GM12878 (cell line): ENCODE results near the gene THRAP3.

ENCODE experiments used
- CUX1 ChIP-seq: IDR thresholded peaks from 2 replicates; pipeline ENCODE4 v1.6.1; 2012; ENCODE audit warnings: improper control_type of control experiment, low read depth, low read length; ENCODE audit not compliant: insufficient replicate concordance
- JUND ChIP-seq: IDR thresholded peaks from 2 replicates; pipeline ENCODE4 v1.6.1; 2012; ENCODE audit warnings: low read depth, mild to moderate bottlenecking, low read length, improper control_type of control experiment, moderate library complexity
- MXI1 ChIP-seq: fragments of 150-350 bp; IDR thresholded peaks from 2 replicates; pipeline ENCODE4 v1.6.1; 2011; ENCODE audit warnings: low read depth, mild to moderate bottlenecking, inconsistent platforms, low read length, improper control_type of control experiment
- NR2C2 ChIP-seq: IDR thresholded peaks from 2 replicates; pipeline ENCODE4 v1.6.1; 2011; ENCODE audit warnings: borderline replicate concordance, low read depth; ENCODE audit not compliant: control insufficient read depth, insufficient read length
- POLR2A ChIP-seq: IDR thresholded peaks from 2 replicates; pipeline ENCODE4 v1.6.1; 2011; ENCODE audit warnings: low read depth, mild to moderate bottlenecking, low read length
- POLR2AphosphoS5 ChIP-seq: IDR thresholded peaks from 2 replicates; pipeline ENCODE4 v1.6.1; 2011; ENCODE audit warnings: mild to moderate bottlenecking, low read length, inconsistent platforms
- SRF ChIP-seq, 2 experiments: IDR thresholded peaks; 2 replicates each; pipeline ENCODE4 v1.6.1; 2011; ENCODE audit warnings: low read depth in 2 of 2, low read length in 2 of 2, mild to moderate bottlenecking in 1 of 2, moderate library complexity in 1 of 2
- SUZ12 ChIP-seq: fragments of 200-600 bp; sonication (generic); IDR thresholded peaks from one replicate; pipeline ENCODE4 v1.6.1; 2018; ENCODE audit warnings: antibody characterized with exemption, mild to moderate bottlenecking; ENCODE audit not compliant: unreplicated experiment

- TF ChIP-seq POLR2A (no peak), SUZ12 (no peak), POLR2AphosphoS5 (no peak), JUND (no peak), NR2C2 (no peak), MXI1 (no peak), SRF (IDR thresholded peaks at IDR 0.05; ENCODE audit: low read depth in 2 of 2, low read length in 2 of 2) (no peak), CUX1 (no peak)
Measured at GRCh38 chr1:36284517-36284916, 60.3 kb downstream of the THRAP3 start.
